Skeletal muscle satellite cell (primary cell): ENCODE results near the gene TMPRSS2.

Source experiments
- H3K27me3 ChIP-seq: 2 replicates; pipeline ENCODE4 v1.7.0; 2013; ENCODE audit warnings: low read length; ENCODE audit not compliant: control insufficient read depth, insufficient read depth
- H3K36me3 ChIP-seq: 2 replicates; pipeline ENCODE4 v1.7.0; 2013; ENCODE audit warnings: mild to moderate bottlenecking, control low read depth, low read length; ENCODE audit not compliant: insufficient read depth
- H3K4me1 ChIP-seq: 2 replicates; pipeline ENCODE4 v1.7.0; 2013; ENCODE audit warnings: low read length; ENCODE audit not compliant: control insufficient read depth, insufficient read depth
- H3K4me2 ChIP-seq: 2 replicates; pipeline ENCODE4 v1.7.0; 2013; ENCODE audit warnings: mild to moderate bottlenecking, low read length
- H3K4me3 ChIP-seq: 2 replicates; pipeline ENCODE4 v1.7.0; 2013; ENCODE audit warnings: low read length
- H3K9ac ChIP-seq: 2 replicates; pipeline ENCODE4 v1.7.0; 2013; ENCODE audit warnings: mild to moderate bottlenecking, low read depth, low read length, moderate library complexity
- H3K9me3 ChIP-seq: replicated peaks from 2 replicates; pipeline ENCODE4 v1.7.0; 2013; ENCODE audit warnings: mild to moderate bottlenecking, control low read depth, low read length

Gene TMPRSS2

GRCh38 chr21:41529769-41530168, 21.8 kb upstream of the TMPRSS2 start:
- no peak overlapping the region for H3K4me2 ChIP-seq
- H3K9ac ChIP-seq: no peak overlapping the region
- H3K36me3 ChIP-seq: no peaks in the 10 kb centered on the region
- no peak overlapping the region for H3K4me3 ChIP-seq
- no peaks in the 10 kb centered on the region for H3K9me3 ChIP-seq
- H3K4me1 ChIP-seq: no peaks in the 10 kb centered on the region
- H3K27me3 ChIP-seq: peaks cover 24% of the 10 kb centered on the region

GRCh38 chr21:41526478-41527087, 18.6 kb upstream of the TMPRSS2 start:
- H3K27me3 ChIP-seq: peaks cover 16% of the 10 kb centered on the region
- H3K36me3 ChIP-seq: no peaks in the 10 kb centered on the region
- no peak overlapping the region for H3K9ac ChIP-seq
- no peak overlapping the region for H3K4me3 ChIP-seq
- no peaks in the 10 kb centered on the region for H3K9me3 ChIP-seq
- H3K4me2 ChIP-seq: no peak overlapping the region
- H3K4me1 ChIP-seq: no peaks in the 10 kb centered on the region

- Histone ChIP-seq H3K4me2 (no peak overlapping the region), H3K9me3 (no peaks in the 10 kb centered on the region), H3K36me3 (no peaks in the 10 kb centered on the region), H3K27me3 (peaks cover 11% of the 10 kb centered on the region), H3K4me1 (no peaks in the 10 kb centered on the region), H3K4me3 (no peak overlapping the region), H3K9ac (no peak overlapping the region)
These were observed 15.2 kb upstream of the TMPRSS2 start for GRCh38 chr21:41523175-41523574.

GRCh38 chr21:41521489-41522027, 13.6 kb upstream of the TMPRSS2 start:
- H3K4me3 ChIP-seq: no peak overlapping the region
- no peaks in the 10 kb centered on the region for H3K4me1 ChIP-seq
- H3K9me3 ChIP-seq: no peaks in the 10 kb centered on the region
- no peaks in the 10 kb centered on the region for H3K36me3 ChIP-seq
- H3K4me2 ChIP-seq: no peak overlapping the region
- H3K27me3 ChIP-seq: peaks cover 1% of the 10 kb centered on the region
- no peak overlapping the region for H3K9ac ChIP-seq

GRCh38 chr21:41520560-41521442, 12.8 kb upstream of the TMPRSS2 start:
- Histone ChIP-seq H3K4me2 (no peak overlapping the region), H3K9me3 (no peaks in the 10 kb centered on the region), H3K4me1 (no peaks in the 10 kb centered on the region), H3K9ac (no peak overlapping the region), H3K4me3 (no peak overlapping the region), H3K27me3 (no peaks in the 10 kb centered on the region), H3K36me3 (no peaks in the 10 kb centered on the region)

- Histone ChIP-seq H3K9ac (no peak overlapping the region), H3K4me1 (no peaks in the 10 kb centered on the region), H3K4me2 (no peak overlapping the region), H3K4me3 (no peak overlapping the region), H3K36me3 (no peaks in the 10 kb centered on the region), H3K9me3 (no peaks in the 10 kb centered on the region), H3K27me3 (no peaks in the 10 kb centered on the region)
These were observed 12.0 kb upstream of the TMPRSS2 start for GRCh38 chr21:41519806-41520559.

GRCh38 chr21:41518757-41519156, 10.8 kb upstream of the TMPRSS2 start:
- no peaks in the 10 kb centered on the region for H3K4me1 ChIP-seq
- no peaks in the 10 kb centered on the region for H3K27me3 ChIP-seq
- H3K4me2 ChIP-seq: no peak overlapping the region
- H3K36me3 ChIP-seq: no peaks in the 10 kb centered on the region
- H3K9ac ChIP-seq: no peak overlapping the region
- no peak overlapping the region for H3K4me3 ChIP-seq
- no peaks in the 10 kb centered on the region for H3K9me3 ChIP-seq

- Histone ChIP-seq H3K4me1 (no peaks in the 10 kb centered on the region), H3K9me3 (no peaks in the 10 kb centered on the region), H3K27me3 (peaks cover 43% of the 10 kb centered on the region), H3K36me3 (no peaks in the 10 kb centered on the region), H3K4me2 (no peak overlapping the region), H3K4me3 (no peak overlapping the region), H3K9ac (no peak overlapping the region)
These were observed 3.9 kb upstream of the TMPRSS2 start for GRCh38 chr21:41511858-41512257.

- H3K27me3 ChIP-seq: peaks cover 56% of the 10 kb centered on the region
These were observed 2.5 kb upstream of the TMPRSS2 start for GRCh38 chr21:41510500-41510899.

GRCh38 chr21:41509733-41510132, 1.8 kb upstream of the TMPRSS2 start:
- no peak overlapping the region for H3K4me2 ChIP-seq
- H3K9ac ChIP-seq: no peak overlapping the region
- H3K4me1 ChIP-seq: no peaks in the 10 kb centered on the region
- H3K36me3 ChIP-seq: no peaks in the 10 kb centered on the region
- H3K9me3 ChIP-seq: no peaks in the 10 kb centered on the region
- no peak overlapping the region for H3K4me3 ChIP-seq
- H3K27me3 ChIP-seq: peaks cover 60% of the 10 kb centered on the region

More at GRCh38 chr21:41510500-41510899, 2.5 kb upstream of the TMPRSS2 start:
- H3K4me3 ChIP-seq: no peak overlapping the region
- no peaks in the 10 kb centered on the region for H3K36me3 ChIP-seq
- no peak overlapping the region for H3K4me2 ChIP-seq
- H3K9me3 ChIP-seq: no peaks in the 10 kb centered on the region
- no peak overlapping the region for H3K9ac ChIP-seq
- H3K4me1 ChIP-seq: no peaks in the 10 kb centered on the region

- no peak overlapping the region for H3K4me3 ChIP-seq
- H3K9ac ChIP-seq: no peak overlapping the region
- H3K9me3 ChIP-seq: no peaks in the 10 kb centered on the region
- no peaks in the 10 kb centered on the region for H3K36me3 ChIP-seq
- no peak overlapping the region for H3K4me2 ChIP-seq
- H3K27me3 ChIP-seq: peaks cover 66% of the 10 kb centered on the region
- no peaks in the 10 kb centered on the region for H3K4me1 ChIP-seq
These were observed 1.2 kb upstream of the TMPRSS2 start for GRCh38 chr21:41509145-41509496.
